ENCODE results near the gene KRTAP21-2.
"Not testable (repeated sequence)": the region's sequence is repeated elsewhere in the genome, so short reads cannot be mapped to it uniquely, and the experiment has no call there.

KRTAP21-2 gene

DNA sequence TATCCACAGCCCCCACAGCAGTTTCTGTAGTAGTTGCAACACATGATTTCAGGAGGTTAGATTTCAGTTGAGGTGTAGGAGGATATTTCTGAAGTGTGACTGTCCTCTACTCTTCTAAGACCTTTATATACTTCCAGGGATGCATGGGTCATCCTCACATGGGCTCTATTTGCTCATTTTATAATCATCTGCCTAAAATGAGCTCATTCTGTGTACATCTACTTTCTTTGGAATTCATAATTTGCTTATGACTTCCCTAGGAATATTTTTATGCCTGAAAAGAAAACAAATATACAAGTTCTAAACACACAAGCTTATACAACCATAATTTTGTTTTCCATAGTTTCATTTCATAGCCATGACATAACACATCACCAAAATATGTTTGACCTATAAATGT, at the start of gene KRTAP21-2:
Gene KRTAP21-2, minus strand, starts transcription at position 101 of the 400 bp plus-strand sequence. Its CDS starts 57 bp downstream, at position 44.
- no peak for DNase-seq (ENCODE audit: low read depth)
- TF ChIP-seq, protein P1, sequence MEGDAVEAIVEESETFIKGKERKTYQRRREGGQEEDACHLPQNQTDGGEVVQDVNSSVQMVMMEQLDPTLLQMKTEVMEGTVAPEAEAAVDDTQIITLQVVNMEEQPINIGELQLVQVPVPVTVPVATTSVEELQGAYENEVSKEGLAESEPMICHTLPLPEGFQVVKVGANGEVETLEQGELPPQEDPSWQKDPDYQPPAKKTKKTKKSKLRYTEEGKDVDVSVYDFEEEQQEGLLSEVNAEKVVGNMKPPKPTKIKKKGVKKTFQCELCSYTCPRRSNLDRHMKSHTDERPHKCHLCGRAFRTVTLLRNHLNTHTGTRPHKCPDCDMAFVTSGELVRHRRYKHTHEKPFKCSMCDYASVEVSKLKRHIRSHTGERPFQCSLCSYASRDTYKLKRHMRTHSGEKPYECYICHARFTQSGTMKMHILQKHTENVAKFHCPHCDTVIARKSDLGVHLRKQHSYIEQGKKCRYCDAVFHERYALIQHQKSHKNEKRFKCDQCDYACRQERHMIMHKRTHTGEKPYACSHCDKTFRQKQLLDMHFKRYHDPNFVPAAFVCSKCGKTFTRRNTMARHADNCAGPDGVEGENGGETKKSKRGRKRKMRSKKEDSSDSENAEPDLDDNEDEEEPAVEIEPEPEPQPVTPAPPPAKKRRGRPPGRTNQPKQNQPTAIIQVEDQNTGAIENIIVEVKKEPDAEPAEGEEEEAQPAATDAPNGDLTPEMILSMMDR (conservative IDR thresholded peaks at IDR 0.05; ENCODE audit: low read depth, low read length), result no peak
- no peak within 1 kb of the TSS for H3K4me3 ChIP-seq (ENCODE audit: low read depth, low read length)

DNA sequence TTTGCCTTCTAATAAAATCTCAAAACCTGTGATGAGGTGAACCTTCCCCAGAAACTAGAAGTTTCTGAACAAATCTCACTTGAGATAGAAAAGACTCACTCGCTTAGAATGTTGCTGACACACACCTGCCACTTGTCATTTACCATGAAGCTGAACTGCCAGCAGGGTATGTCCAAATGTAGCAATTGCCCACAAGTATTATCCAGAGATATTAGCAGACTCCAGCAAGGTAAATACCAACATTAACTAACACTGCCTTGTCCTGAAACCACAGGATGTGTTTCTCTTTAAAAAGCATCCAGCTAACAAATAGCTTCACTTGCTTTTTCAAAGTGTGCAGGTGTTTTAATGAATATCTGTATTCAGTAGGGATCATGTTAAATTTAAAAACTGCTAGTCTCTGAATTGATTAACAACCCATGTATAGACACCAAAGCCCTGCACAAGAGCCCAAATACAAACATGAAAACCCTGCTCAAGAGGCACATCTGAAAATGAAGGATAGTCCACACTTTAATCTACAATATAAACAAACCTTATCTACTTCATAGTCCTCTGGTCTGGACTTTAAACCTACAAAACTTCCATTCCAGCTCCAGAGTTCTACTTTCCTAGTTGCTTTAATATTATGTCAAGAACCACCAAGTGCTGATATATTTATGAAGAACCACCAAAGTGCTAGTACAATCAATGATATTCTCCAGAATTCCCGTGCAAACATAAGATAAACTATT, 46.7 kb upstream of the KRTAP21-2 start:
- H3K4me3 ChIP-seq (ENCODE audit: low read depth, low read length), result no peak overlapping the region
- DNase-seq (ENCODE audit: low read depth), result no peak
- TF ChIP-seq, protein P1 (conservative IDR thresholded peaks at IDR 0.05; ENCODE audit: low read depth, low read length), result no peak

DNA sequence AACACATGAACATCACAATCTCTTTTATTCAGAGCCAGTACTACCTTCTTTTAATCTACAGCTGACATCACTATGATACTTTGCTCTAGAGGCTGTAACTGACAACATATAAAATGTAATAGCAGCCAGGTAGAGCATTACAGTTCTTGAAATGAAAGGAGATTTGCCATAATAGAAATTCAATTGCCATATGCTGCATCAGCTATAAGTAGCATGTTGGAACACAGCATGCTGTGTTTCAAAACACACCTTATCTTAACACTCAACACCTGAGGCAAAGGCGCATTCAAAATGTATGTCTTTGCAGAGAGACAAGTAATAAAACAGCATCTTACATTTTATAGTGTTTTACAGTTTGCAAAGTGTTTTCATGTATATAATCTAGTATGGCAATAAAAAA, 32.2 kb upstream of the KRTAP21-2 start:
- TF ChIP-seq, protein P1 (conservative IDR thresholded peaks at IDR 0.05; ENCODE audit: low read depth, low read length), result no peak
- no peak for DNase-seq (ENCODE audit: low read depth)
- no peak overlapping the region for H3K4me3 ChIP-seq (ENCODE audit: low read depth, low read length)

DNA sequence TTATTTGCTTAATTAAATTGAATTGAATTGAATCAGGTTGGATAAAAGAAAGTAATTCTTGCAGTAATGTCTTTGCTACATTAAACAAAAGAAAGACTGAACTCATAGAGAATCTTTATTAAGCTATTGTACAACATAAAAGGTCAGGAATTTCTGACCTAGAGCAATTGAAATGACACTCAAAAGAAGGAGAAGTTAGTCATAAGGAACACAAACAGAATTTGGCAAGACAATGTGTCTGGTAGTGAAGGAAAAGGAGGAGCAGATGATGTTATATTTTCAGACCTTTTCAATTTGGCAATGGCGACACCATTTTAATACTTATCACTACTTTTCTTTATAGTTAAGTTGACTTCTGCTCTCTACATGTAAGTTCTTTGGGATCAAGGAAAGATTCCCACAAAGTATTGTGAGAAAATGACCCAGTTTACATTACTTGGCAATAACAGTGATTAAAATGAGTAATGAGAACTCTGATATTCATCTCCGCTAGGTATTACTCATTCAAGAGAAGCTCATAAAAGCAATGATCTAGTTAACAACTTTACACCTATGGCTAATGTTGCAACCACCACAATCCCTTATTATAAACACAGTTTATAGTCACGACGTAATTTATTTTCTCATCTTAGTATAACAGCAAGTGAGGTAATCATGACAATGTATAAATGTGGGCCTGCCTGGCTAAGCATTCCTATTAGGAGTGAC, 22.8 kb upstream of the KRTAP21-2 start:
- TF ChIP-seq, protein P1 (conservative IDR thresholded peaks at IDR 0.05; ENCODE audit: low read depth, low read length), result no peak
- no peak for DNase-seq (ENCODE audit: low read depth)
- H3K4me3 ChIP-seq (ENCODE audit: low read depth, low read length), result no peak overlapping the region

DNA sequence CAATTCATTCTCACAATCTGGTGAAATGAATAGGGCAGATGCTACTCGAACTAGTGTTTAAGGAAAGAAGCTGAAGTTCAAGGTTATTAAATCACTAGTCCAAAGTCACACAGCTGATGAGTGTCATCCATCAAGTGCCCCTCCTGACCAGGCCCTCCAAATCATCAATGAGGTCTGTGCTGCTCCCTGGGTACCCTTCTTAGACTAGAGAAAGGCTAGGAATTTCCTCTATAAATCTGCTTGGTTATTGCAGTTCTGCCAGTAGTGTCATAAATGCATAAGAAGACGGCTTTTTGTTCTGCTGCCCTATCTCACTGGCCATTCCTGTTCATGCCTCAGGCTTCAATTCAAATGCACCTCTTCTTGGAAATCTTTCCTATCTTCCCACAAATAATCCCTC, 13.7 kb upstream of the KRTAP21-2 start:
- no peak for DNase-seq (ENCODE audit: low read depth)
- no peak overlapping the region for H3K4me3 ChIP-seq (ENCODE audit: low read depth, low read length)
- TF ChIP-seq, protein P1 (conservative IDR thresholded peaks at IDR 0.05; ENCODE audit: low read depth, low read length), result no peak

DNA sequence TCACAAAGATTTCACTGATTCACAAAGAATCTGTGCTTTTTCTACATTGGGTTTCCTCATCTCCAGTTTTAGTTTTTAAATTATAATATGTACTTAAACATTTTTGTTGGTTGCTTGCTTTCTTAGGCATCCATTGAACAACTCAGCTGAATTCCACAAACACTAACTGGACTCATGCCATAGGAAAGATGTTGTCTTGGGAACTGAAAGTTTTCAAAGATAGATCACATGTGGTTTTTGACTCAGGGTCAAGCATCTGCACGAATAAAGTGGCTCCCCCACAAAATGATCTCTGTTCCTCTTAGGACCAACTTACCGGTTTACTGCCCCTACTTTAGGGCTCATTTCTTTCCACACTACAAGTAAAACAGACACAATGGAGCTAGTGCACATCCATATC, 11.2 kb upstream of the KRTAP21-2 start:
- DNase-seq (ENCODE audit: low read depth), result no peak
- H3K4me3 ChIP-seq (ENCODE audit: low read depth, low read length), result no peak overlapping the region
- TF ChIP-seq, protein P1 (conservative IDR thresholded peaks at IDR 0.05; ENCODE audit: low read depth, low read length), result no peak

DNA sequence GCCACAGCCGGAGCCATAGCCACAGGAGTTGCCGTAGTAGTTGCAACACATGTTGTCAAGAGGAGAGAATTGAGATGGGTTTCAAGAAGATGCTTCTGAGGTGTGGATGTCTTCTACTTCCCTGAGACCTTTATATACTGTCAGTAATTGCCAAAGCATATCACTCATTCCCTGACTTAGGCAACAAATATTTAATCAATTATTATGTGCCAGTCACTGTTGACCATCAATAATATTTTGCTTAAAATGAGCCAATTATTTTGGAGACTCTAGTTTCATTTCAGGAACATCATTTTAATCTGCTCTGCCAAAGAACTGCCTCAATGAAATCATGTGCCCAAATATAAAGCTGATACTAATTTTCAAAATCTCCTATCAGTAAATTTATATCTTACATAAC, 8.3 kb upstream of the KRTAP21-2 start, which contains the start of gene KRTAP21-1:
Gene KRTAP21-1, minus strand, starts transcription at position 101 of the 400 bp plus-strand sequence. Its CDS starts 50 bp downstream, at position 51.
- not testable (repeated sequence) for H3K4me3 ChIP-seq (ENCODE audit: low read depth, low read length)

More for the DNA sequence above, 8.3 kb upstream of the KRTAP21-2 start, which contains the start of gene KRTAP21-1:
- DNase-seq (ENCODE audit: low read depth), result not testable (repeated sequence)

All from choroid plexus epithelial cell (primary cell).